DND-41 (cell line): ENCODE measurements around the gene OR6K3.

Experiments
- ATAC-seq: fragments of 200-7000 bp; cut with Tn5 transposase; 3 replicates; pipeline ENCODE4 v1.9.1; 2021; ENCODE audit warnings: low read depth; ENCODE audit not compliant: insufficient read depth
- DNase-seq: peaks from one replicate; pipeline ENCODE4 v3.0.0-alpha.2; 2020
- H2AFZ ChIP-seq: 2 replicates; pipeline ENCODE4 v1.6.0; 2012; ENCODE audit warnings: low read depth, low read length
- H3K27ac ChIP-seq: 2 replicates; pipeline ENCODE4 v1.5.1; 2012; ENCODE audit warnings: low read length, inconsistent platforms
- H3K27me3 ChIP-seq: fragments of 200-600 bp; sonication (generic); 2 replicates; pipeline ENCODE4 v1.6.0; 2012; ENCODE audit warnings: low read length, mild to moderate bottlenecking, inconsistent platforms; ENCODE audit not compliant: insufficient read depth, poor library complexity
- H3K36me3 ChIP-seq: 2 replicates; pipeline ENCODE4 v1.5.1; 2012; ENCODE audit warnings: low read length, inconsistent platforms; ENCODE audit not compliant: insufficient read depth
- H3K4me1 ChIP-seq: 2 replicates; pipeline ENCODE4 v1.5.1; 2012; ENCODE audit warnings: mild to moderate bottlenecking, low read length; ENCODE audit not compliant: insufficient read depth
- H3K4me2 ChIP-seq: 2 replicates; pipeline ENCODE4 v1.6.0; 2012; ENCODE audit warnings: mild to moderate bottlenecking, moderate library complexity, low read length, inconsistent platforms; ENCODE audit not compliant: insufficient read depth
- H3K4me3 ChIP-seq, 2 experiments: fragments of 200-600 bp in 1 of 2; shearing (Covaris generic) in 1 of 2; 2 replicates each; pipeline ENCODE4 v1.5.1; 2012 to 2016; ENCODE audit warnings: inconsistent platforms in 2 of 2, low read length in 2 of 2, mild to moderate bottlenecking in 2 of 2, low read depth in 1 of 2, moderate library complexity in 1 of 2
- H3K79me2 ChIP-seq: 2 replicates; pipeline ENCODE4 v1.6.0; 2012; ENCODE audit warnings: low read length, inconsistent platforms; ENCODE audit not compliant: insufficient read depth
- H3K9ac ChIP-seq: 2 replicates; pipeline ENCODE4 v1.6.0; 2012; ENCODE audit warnings: low read depth, mild to moderate bottlenecking, inconsistent platforms, low read length, moderate library complexity
- H3K9me3 ChIP-seq: 2 replicates; pipeline ENCODE4 v1.5.1; 2012; ENCODE audit warnings: low read length, moderate library complexity, mild to moderate bottlenecking, inconsistent platforms; ENCODE audit not compliant: insufficient read depth, severe bottlenecking
- H4K20me1 ChIP-seq: 2 replicates; pipeline ENCODE4 v1.6.0; 2012; ENCODE audit warnings: low read length; ENCODE audit not compliant: insufficient read depth
- CTCF ChIP-seq: IDR thresholded peaks from 2 replicates; pipeline ENCODE4 v1.5.1; 2012; ENCODE audit warnings: borderline replicate concordance, low read length, moderate library complexity, mild to moderate bottlenecking; ENCODE audit not compliant: poor library complexity, severe bottlenecking; ENCODE audit errors: extremely low read depth
- EZH2 ChIP-seq: IDR thresholded peaks from 3 replicates; pipeline ENCODE4 v1.6.1; 2012; ENCODE audit warnings: borderline replicate concordance, low read depth, mild to moderate bottlenecking, moderate library complexity, low read length, inconsistent platforms; ENCODE audit not compliant: severe bottlenecking

OR6K3 gene

GRCh38 chr1:158717344-158717743 is 3.2 kb downstream of the OR6K3 start:
- Histone ChIP-seq H4K20me1 (no peaks in the 10 kb centered on the region), H3K4me3 (no peak overlapping the region), H3K79me2 (no peaks in the 10 kb centered on the region), H3K4me2 (no peak overlapping the region), H3K9ac (no peak overlapping the region), H2AFZ (no peak overlapping the region), H3K27ac (no peak overlapping the region), H3K4me1 (no peaks in the 10 kb centered on the region), H3K36me3 (no peaks in the 10 kb centered on the region), H3K9me3 (no peaks in the 10 kb centered on the region), H3K27me3 (peaks cover 15% of the 10 kb centered on the region)
- no peak for DNase-seq
- ATAC-seq: no peak
- TF ChIP-seq CTCF: no peak
- no peak for TF ChIP-seq EZH2

- Histone ChIP-seq H3K9ac (no peak overlapping the region), H4K20me1 (no peaks in the 10 kb centered on the region), H3K36me3 (no peaks in the 10 kb centered on the region), H3K27me3 (peaks cover 20% of the 10 kb centered on the region), H3K4me3 (no peak overlapping the region), H3K4me1 (no peaks in the 10 kb centered on the region), H2AFZ (no peak overlapping the region), H3K9me3 (no peaks in the 10 kb centered on the region), H3K79me2 (no peaks in the 10 kb centered on the region), H3K27ac (no peak overlapping the region), H3K4me2 (no peak overlapping the region)
- TF ChIP-seq CTCF: no peak
- no peak for TF ChIP-seq EZH2
- ATAC-seq (no peak), DNase-seq (no peak)
These were observed 4.2 kb downstream of the OR6K3 start for GRCh38 chr1:158716335-158716734.

- DNase-seq (no peak), ATAC-seq (no peak)
- no peak overlapping the region for H3K4me2 ChIP-seq
- no peaks in the 10 kb centered on the region for H3K36me3 ChIP-seq
- no peaks in the 10 kb centered on the region for H4K20me1 ChIP-seq
- no peak for TF ChIP-seq CTCF
- no peak for TF ChIP-seq EZH2
- no peak overlapping the region for H3K27ac ChIP-seq
- H3K9ac ChIP-seq: no peak overlapping the region
- peaks cover 20% of the 10 kb centered on the region for H3K27me3 ChIP-seq
- no peaks in the 10 kb centered on the region for H3K79me2 ChIP-seq
- no peaks in the 10 kb centered on the region for H3K9me3 ChIP-seq
- H3K4me1 ChIP-seq: no peaks in the 10 kb centered on the region
- no peak overlapping the region for H3K4me3 ChIP-seq
- no peak overlapping the region for H2AFZ ChIP-seq
These were observed 5.8 kb downstream of the OR6K3 start for GRCh38 chr1:158714754-158715153.

GRCh38 chr1:158711098-158711497 is 9.4 kb downstream of the OR6K3 start:
- no peak overlapping the region for H3K4me3 ChIP-seq
- no peaks in the 10 kb centered on the region for H3K4me1 ChIP-seq
- TF ChIP-seq CTCF (no peak), EZH2 (no peak)
- H3K9me3 ChIP-seq: no peaks in the 10 kb centered on the region
- no peak overlapping the region for H3K27ac ChIP-seq
- H4K20me1 ChIP-seq: no peaks in the 10 kb centered on the region
- no peak for DNase-seq
- H3K4me2 ChIP-seq: no peak overlapping the region
- H2AFZ ChIP-seq: no peak overlapping the region
- H3K36me3 ChIP-seq: no peaks in the 10 kb centered on the region
- H3K27me3 ChIP-seq: peaks cover 21% of the 10 kb centered on the region
- ATAC-seq: no peak
- no peaks in the 10 kb centered on the region for H3K79me2 ChIP-seq
- H3K9ac ChIP-seq: no peak overlapping the region
